Measurements from ENCODE around the gene CCDC187. TPM values are rescaled to one million over a fixed set of nuclear protein-coding genes. Genes with fewer than 3 reads are reported as not detected.

Gene CCDC187
- total RNA-seq, 1 donor from 2014 or later = 0.69 TPM

- ATAC-seq (ENCODE audit: low read depth) = no peak
- no peak overlapping the region for H3K4me3 Mint-ChIP-seq
- H3K4me1 Mint-ChIP-seq = peaks cover 5% of the 10 kb centered on the region
- H3K27me3 Mint-ChIP-seq = no peaks in the 10 kb centered on the region
- DNase-seq = no peak
- intact Hi-C loops (cut with micrococcal nuclease) = loop anchor here (2.0 kb wide), 1 partner anchor 21 kb away; the partner anchor contains the start of gene DNLZ
- H3K27ac Mint-ChIP-seq = no peak overlapping the region
- TF ChIP-seq, protein P1, sequence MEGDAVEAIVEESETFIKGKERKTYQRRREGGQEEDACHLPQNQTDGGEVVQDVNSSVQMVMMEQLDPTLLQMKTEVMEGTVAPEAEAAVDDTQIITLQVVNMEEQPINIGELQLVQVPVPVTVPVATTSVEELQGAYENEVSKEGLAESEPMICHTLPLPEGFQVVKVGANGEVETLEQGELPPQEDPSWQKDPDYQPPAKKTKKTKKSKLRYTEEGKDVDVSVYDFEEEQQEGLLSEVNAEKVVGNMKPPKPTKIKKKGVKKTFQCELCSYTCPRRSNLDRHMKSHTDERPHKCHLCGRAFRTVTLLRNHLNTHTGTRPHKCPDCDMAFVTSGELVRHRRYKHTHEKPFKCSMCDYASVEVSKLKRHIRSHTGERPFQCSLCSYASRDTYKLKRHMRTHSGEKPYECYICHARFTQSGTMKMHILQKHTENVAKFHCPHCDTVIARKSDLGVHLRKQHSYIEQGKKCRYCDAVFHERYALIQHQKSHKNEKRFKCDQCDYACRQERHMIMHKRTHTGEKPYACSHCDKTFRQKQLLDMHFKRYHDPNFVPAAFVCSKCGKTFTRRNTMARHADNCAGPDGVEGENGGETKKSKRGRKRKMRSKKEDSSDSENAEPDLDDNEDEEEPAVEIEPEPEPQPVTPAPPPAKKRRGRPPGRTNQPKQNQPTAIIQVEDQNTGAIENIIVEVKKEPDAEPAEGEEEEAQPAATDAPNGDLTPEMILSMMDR (IDR thresholded peaks at IDR 0.05) = no peak
- no peaks in the 10 kb centered on the region for H3K9me3 Mint-ChIP-seq
- CTCF ChIA-PET = no interaction called here
- no peaks in the 10 kb centered on the region for H3K36me3 Mint-ChIP-seq (ENCODE audit: low read depth)
- POLR2A ChIA-PET = interaction anchor here (0.5 kb wide), 1 partner anchor 781 kb away, joined by 3 read pairs; no protein-coding TSS in a partner anchor
Observed at GRCh38 chr9:136341769-136342168, 37.9 kb upstream of the CCDC187 start.

DNA sequence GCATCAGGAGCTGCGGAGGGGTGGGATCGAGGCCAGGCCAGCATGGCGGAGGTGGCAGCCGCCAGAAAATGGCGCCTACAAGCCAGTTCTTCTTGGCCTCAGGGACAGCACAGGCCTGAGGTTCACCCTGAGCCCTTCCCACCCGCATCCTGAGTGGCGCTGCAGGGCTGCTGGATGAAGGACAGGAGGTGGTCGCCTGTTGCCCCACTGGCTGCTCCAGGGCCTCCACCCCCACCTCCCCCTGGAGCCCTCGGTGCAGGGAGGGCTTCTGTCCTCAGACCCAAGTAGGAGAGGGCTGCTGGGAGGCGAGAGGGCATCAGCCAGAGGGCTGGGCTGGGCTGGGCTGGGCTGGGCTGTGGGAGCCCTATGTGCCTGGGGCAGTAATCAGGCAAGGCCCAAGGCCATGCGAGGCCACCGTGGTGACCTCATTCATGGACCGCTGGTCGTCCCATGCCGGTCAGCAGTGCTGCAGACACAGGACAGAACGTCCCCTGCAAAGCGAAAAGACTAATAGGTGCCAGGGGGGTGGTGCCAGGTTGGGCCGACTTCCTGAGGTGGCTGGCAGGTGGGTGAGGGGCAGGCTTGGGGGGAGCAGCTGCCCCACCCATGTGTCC is 37.3 kb upstream of the CCDC187 start:
- H3K27ac Mint-ChIP-seq = no peak overlapping the region
- intact Hi-C loops (cut with micrococcal nuclease) = no loop called here
- ChIA-PET CTCF (no interaction called here), POLR2A (no interaction called here)
- TF ChIP-seq, protein P1 (IDR thresholded peaks at IDR 0.05) = no peak
- H3K9me3 Mint-ChIP-seq = no peaks in the 10 kb centered on the region
- peaks cover 5% of the 10 kb centered on the region for H3K4me1 Mint-ChIP-seq
- no peaks in the 10 kb centered on the region for H3K27me3 Mint-ChIP-seq
- no peak for ATAC-seq (ENCODE audit: low read depth)
- no peak for DNase-seq
- no peaks in the 10 kb centered on the region for H3K36me3 Mint-ChIP-seq (ENCODE audit: low read depth)
- H3K4me3 Mint-ChIP-seq = no peak overlapping the region

DNA sequence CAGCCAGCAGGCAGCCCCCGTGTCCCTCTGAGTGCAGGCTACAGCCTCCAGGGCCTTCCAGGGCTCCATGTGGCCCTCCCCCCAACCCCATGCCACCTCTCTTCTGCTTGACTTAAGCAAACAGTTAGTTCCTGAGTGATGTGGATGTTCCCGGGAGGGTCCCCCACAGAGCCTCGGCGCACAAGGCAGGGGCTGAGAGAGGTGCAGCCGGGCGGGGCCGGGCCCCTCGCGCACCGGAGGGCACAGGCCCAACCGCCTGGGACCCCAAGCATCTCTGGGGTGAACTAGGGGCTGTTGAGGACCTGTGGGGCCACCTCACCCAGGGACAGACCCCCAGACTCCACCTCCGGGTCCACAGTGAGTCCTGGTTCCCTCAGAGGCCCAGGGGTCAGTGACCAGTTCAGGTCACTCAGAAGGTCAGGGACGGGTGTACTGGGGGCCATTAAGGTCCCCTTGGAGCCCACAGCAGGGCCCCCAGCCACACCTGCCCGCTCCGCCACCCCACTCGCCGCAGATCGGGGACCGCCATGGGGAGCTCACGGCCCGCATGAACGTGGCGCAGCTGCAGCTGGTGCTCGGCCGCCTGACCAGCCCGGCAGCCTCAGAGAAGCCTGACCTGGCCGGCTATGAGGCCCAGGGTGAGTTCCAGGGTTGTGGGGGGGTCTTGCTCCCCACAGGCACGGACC is 36.6 kb upstream of the CCDC187 start:
- ChIA-PET CTCF (no interaction called here), POLR2A (no interaction called here)
- DNase-seq (no peak), ATAC-seq (ENCODE audit: low read depth) (no peak)
- H3K4me3 Mint-ChIP-seq = no peak overlapping the region
- H3K27me3 Mint-ChIP-seq = no peaks in the 10 kb centered on the region
- TF ChIP-seq, protein P1 (IDR thresholded peaks at IDR 0.05) = no peak
- H3K27ac Mint-ChIP-seq = no peak overlapping the region
- no peaks in the 10 kb centered on the region for H3K36me3 Mint-ChIP-seq (ENCODE audit: low read depth)
- intact Hi-C loops (cut with micrococcal nuclease) = no loop called here
- H3K4me1 Mint-ChIP-seq = peaks cover 5% of the 10 kb centered on the region
- H3K9me3 Mint-ChIP-seq = no peaks in the 10 kb centered on the region

- Mint-ChIP-seq H3K4me1 (peaks cover 5% of the 10 kb centered on the region), H3K27ac (no peak overlapping the region), H3K36me3 (ENCODE audit: low read depth) (no peaks in the 10 kb centered on the region), H3K27me3 (no peaks in the 10 kb centered on the region), H3K4me3 (no peak overlapping the region), H3K9me3 (no peaks in the 10 kb centered on the region)
- DNase-seq (no peak), ATAC-seq (ENCODE audit: low read depth) (no peak)
- ChIA-PET POLR2A (no interaction called here), CTCF (interaction anchor here (0.6 kb wide), 1 partner anchor 99 kb away, joined by 3 read pairs; no protein-coding TSS in a partner anchor)
- intact Hi-C loops (cut with micrococcal nuclease) = loop anchor here (1.0 kb wide), 3 partner anchors 60 to 304 kb away; partner anchors contain the start of gene SNAPC4
- TF ChIP-seq, protein P1 (IDR thresholded peaks at IDR 0.05) = no peak
Observed at GRCh38 chr9:136339958-136340310, 36.0 kb upstream of the CCDC187 start.

GRCh38 chr9:136339173-136339957 is 35.5 kb upstream of the CCDC187 start:
- intact Hi-C loops (cut with micrococcal nuclease) = loop anchor here (1.0 kb wide), 3 partner anchors 61 to 305 kb away; partner anchors contain the start of gene SNAPC4

More at GRCh38 chr9:136339173-136339957, 35.5 kb upstream of the CCDC187 start:
- no peaks in the 10 kb centered on the region for H3K36me3 Mint-ChIP-seq (ENCODE audit: low read depth)
- H3K4me3 Mint-ChIP-seq = no peak overlapping the region
- ATAC-seq (ENCODE audit: low read depth) = peak; percentile 61
- CTCF ChIA-PET = interaction anchor here (0.6 kb wide), 1 partner anchor 99 kb away, joined by 3 read pairs; no protein-coding TSS in a partner anchor
- no peak overlapping the region for H3K27ac Mint-ChIP-seq
- peaks cover 5% of the 10 kb centered on the region for H3K4me1 Mint-ChIP-seq
- POLR2A ChIA-PET = no interaction called here
- H3K27me3 Mint-ChIP-seq = no peaks in the 10 kb centered on the region
- DNase-seq = peak; percentile 54
- H3K9me3 Mint-ChIP-seq = no peaks in the 10 kb centered on the region
- TF ChIP-seq, protein P1 (IDR thresholded peaks at IDR 0.05) = no peak

All from activated B cell treated with CpG ODN at 0.5 μM for 24 hours (primary cell).